UCSD-AML1 (cell line): ENCODE measurements around the gene PLAC8L1.

Experiments used
- DNase-seq: peaks from one replicate; lab custom pipeline; 2025; ENCODE audit not compliant: unreplicated experiment; lab: John Stamatoyannopoulos, UW

The PLAC8L1 gene

GRCh38 chr5:146047396-146047795 is 58.0 kb downstream of the PLAC8L1 start:
- no peak for DNase-seq

GRCh38 chr5:146043722-146044121 is 61.7 kb downstream of the PLAC8L1 start:
- DNase-seq: no peak

- no peak for DNase-seq
Observed at GRCh38 chr5:146042628-146043279, 62.6 kb downstream of the PLAC8L1 start.

GRCh38 chr5:146041180-146041789 is 64.1 kb downstream of the PLAC8L1 start:
- DNase-seq: no peak

DNA sequence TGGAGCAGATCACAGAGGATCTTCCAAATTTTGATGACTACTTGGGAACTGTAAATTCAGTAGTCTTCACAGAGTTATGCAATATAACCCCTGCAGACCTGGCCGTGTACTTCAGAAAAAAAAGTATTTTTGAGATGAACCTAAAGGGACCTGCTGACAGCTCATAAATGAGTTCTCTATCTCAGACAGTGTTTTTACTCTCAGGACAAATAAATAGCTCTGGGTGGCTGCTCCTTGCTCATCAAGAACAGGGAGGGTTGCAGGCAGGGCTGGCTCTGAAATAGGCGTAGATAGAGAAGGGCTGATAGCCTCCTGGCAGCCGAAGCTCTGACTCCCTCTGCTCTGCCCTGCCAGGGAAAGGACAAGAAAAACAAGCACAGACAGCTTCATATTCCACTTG is 64.8 kb downstream of the PLAC8L1 start:
- DNase-seq: no peak

- DNase-seq: no peak
Observed at GRCh38 chr5:146039420-146039819, 66.0 kb downstream of the PLAC8L1 start.

DNA sequence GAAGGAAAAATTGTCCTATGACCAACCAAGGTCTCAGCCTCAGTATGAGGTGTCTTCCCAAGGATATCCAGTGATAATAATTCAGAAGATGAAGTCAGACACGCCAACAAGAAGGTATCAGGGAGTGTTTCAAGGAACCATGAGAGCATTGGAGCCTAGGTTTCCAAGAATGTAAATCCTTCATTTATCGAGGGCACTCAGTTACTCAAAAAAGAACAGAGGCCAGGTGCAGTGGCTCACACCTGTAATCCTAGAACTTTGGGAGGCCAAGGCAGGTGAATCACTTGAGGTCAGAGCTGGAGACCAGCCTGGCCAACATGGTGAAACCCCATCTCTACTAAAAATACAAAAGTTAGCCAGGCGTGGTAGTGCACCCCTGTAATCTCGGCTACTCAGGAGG is 70.8 kb downstream of the PLAC8L1 start:
- DNase-seq: no peak
